Choroid plexus epithelial cell (primary cell): ENCODE results near the gene CXCL16.
A peak's percentile ranks its signal among the peaks of the same experiment; 100 is the strongest.
"Not testable (repeated sequence)": the region's sequence is repeated elsewhere in the genome, so short reads cannot be mapped to it uniquely, and the experiment has no call there.

Experiments used
- DNase-seq: peaks from one replicate; pipeline ENCODE4 v3.0.0-alpha.2; 2010; ENCODE audit warnings: low read depth
- H3K4me3 ChIP-seq: 2 replicates; pipeline ENCODE4 v1.5.1; 2011; ENCODE audit warnings: low read depth, mild to moderate bottlenecking, control low read depth, low read length, moderate library complexity
- CTCF ChIP-seq: conservative IDR thresholded peaks from 2 replicates; pipeline ENCODE4 v1.5.1; 2011; ENCODE audit warnings: low read depth, mild to moderate bottlenecking, control low read depth, inconsistent platforms, low read length, moderate library complexity

The CXCL16 gene

GRCh38 chr17:4717791-4718190, 21.9 kb downstream of the CXCL16 start:
- no peak for DNase-seq
- H3K4me3 ChIP-seq: no peak overlapping the region
- no peak for TF ChIP-seq CTCF

- H3K4me3 ChIP-seq: no peak overlapping the region
- TF ChIP-seq CTCF: no peak
- DNase-seq: no peak
Observed at GRCh38 chr17:4716081-4716480, 23.6 kb downstream of the CXCL16 start.

- H3K4me3 ChIP-seq: no peak overlapping the region
- no peak for TF ChIP-seq CTCF
- DNase-seq: no peak
Observed at GRCh38 chr17:4715063-4715744, 24.5 kb downstream of the CXCL16 start.

GRCh38 chr17:4714340-4715062, 25.2 kb downstream of the CXCL16 start:
- not testable (repeated sequence) for H3K4me3 ChIP-seq, DNase-seq

GRCh38 chr17:4712526-4712925, 27.2 kb downstream of the CXCL16 start:
- no peak overlapping the region for H3K4me3 ChIP-seq
- no peak for TF ChIP-seq CTCF
- DNase-seq: no peak

- H3K4me3 ChIP-seq: no peak overlapping the region
- DNase-seq: no peak
- TF ChIP-seq CTCF: no peak
Observed at GRCh38 chr17:4711661-4712181, 28.0 kb downstream of the CXCL16 start.

- H3K4me3 ChIP-seq: peak overlapping the region; percentile 65
- DNase-seq: no peak
- no peak for TF ChIP-seq CTCF
Observed at GRCh38 chr17:4710693-4711634, 28.8 kb downstream of the CXCL16 start.
